ENCODE results near the gene PTPRK.
A peak's percentile ranks its signal among the peaks of the same experiment; 100 is the strongest.

The PTPRK gene

GRCh38 chr6:128337619-128338018 is 182.8 kb downstream of the PTPRK start:
- Histone ChIP-seq H3K36me3 (ENCODE audit: control insufficient read depth, insufficient read depth, low read length) (no peaks in the 10 kb centered on the region), H3K4me3 (replicated peaks; ENCODE audit: low read depth, low read length) (no peak overlapping the region), H3K27me3 (replicated peaks; ENCODE audit: control insufficient read depth, insufficient read depth, low read length) (no peaks in the 10 kb centered on the region)
- TF ChIP-seq CTCF (IDR thresholded peaks at IDR 0.05; ENCODE audit: insufficient read depth, low read length, poor library complexity, severe bottlenecking) = no peak
- DNase-seq (ENCODE audit: extremely low read depth, insufficient read length) = no peak

GRCh38 chr6:128336436-128337095 is 183.8 kb downstream of the PTPRK start:
- H3K27me3 ChIP-seq (replicated peaks; ENCODE audit: control insufficient read depth, insufficient read depth, low read length) = no peaks in the 10 kb centered on the region
- H3K36me3 ChIP-seq (ENCODE audit: control insufficient read depth, insufficient read depth, low read length) = no peaks in the 10 kb centered on the region
- no peak for DNase-seq (ENCODE audit: extremely low read depth, insufficient read length)
- no peak overlapping the region for H3K4me3 ChIP-seq (replicated peaks; ENCODE audit: low read depth, low read length)
- TF ChIP-seq CTCF (IDR thresholded peaks at IDR 0.05; ENCODE audit: insufficient read depth, low read length, poor library complexity, severe bottlenecking) = no peak

- no peak for DNase-seq (ENCODE audit: extremely low read depth, insufficient read length)
- Histone ChIP-seq H3K4me3 (replicated peaks; ENCODE audit: low read depth, low read length) (no peak overlapping the region), H3K36me3 (ENCODE audit: control insufficient read depth, insufficient read depth, low read length) (no peaks in the 10 kb centered on the region), H3K27me3 (replicated peaks; ENCODE audit: control insufficient read depth, insufficient read depth, low read length) (no peaks in the 10 kb centered on the region)
- TF ChIP-seq CTCF (IDR thresholded peaks at IDR 0.05; ENCODE audit: insufficient read depth, low read length, poor library complexity, severe bottlenecking) = no peak
Observed at GRCh38 chr6:128335963-128336362, 184.4 kb downstream of the PTPRK start.

- Histone ChIP-seq H3K4me3 (replicated peaks; ENCODE audit: low read depth, low read length) (no peak overlapping the region), H3K36me3 (ENCODE audit: control insufficient read depth, insufficient read depth, low read length) (no peaks in the 10 kb centered on the region), H3K27me3 (replicated peaks; ENCODE audit: control insufficient read depth, insufficient read depth, low read length) (no peaks in the 10 kb centered on the region)
- DNase-seq (ENCODE audit: extremely low read depth, insufficient read length) = no peak
- no peak for TF ChIP-seq CTCF (IDR thresholded peaks at IDR 0.05; ENCODE audit: insufficient read depth, low read length, poor library complexity, severe bottlenecking)
Observed at GRCh38 chr6:128333581-128334223, 186.7 kb downstream of the PTPRK start.

- peak; percentile 77 for TF ChIP-seq CTCF (IDR thresholded peaks at IDR 0.05; ENCODE audit: insufficient read depth, low read length, poor library complexity, severe bottlenecking)
- Histone ChIP-seq H3K4me3 (replicated peaks; ENCODE audit: low read depth, low read length) (no peak overlapping the region), H3K36me3 (ENCODE audit: control insufficient read depth, insufficient read depth, low read length) (no peaks in the 10 kb centered on the region), H3K27me3 (replicated peaks; ENCODE audit: control insufficient read depth, insufficient read depth, low read length) (no peaks in the 10 kb centered on the region)
- peak; percentile 10 for DNase-seq (ENCODE audit: extremely low read depth, insufficient read length)
Observed at GRCh38 chr6:128327890-128328289, 192.5 kb downstream of the PTPRK start.
